Non-pigmented ciliary epithelial cell (primary cell): Measurements from ENCODE around the gene ZBP1.

Experiments
- DNase-seq: peaks from one replicate; pipeline ENCODE4 v3.0.0-alpha.2; 2010; ENCODE audit warnings: low read depth

ZBP1 gene

GRCh38 chr20:57617079-57617795 lies 3.0 kb downstream of the ZBP1 start:
- DNase-seq, result no peak

DNA sequence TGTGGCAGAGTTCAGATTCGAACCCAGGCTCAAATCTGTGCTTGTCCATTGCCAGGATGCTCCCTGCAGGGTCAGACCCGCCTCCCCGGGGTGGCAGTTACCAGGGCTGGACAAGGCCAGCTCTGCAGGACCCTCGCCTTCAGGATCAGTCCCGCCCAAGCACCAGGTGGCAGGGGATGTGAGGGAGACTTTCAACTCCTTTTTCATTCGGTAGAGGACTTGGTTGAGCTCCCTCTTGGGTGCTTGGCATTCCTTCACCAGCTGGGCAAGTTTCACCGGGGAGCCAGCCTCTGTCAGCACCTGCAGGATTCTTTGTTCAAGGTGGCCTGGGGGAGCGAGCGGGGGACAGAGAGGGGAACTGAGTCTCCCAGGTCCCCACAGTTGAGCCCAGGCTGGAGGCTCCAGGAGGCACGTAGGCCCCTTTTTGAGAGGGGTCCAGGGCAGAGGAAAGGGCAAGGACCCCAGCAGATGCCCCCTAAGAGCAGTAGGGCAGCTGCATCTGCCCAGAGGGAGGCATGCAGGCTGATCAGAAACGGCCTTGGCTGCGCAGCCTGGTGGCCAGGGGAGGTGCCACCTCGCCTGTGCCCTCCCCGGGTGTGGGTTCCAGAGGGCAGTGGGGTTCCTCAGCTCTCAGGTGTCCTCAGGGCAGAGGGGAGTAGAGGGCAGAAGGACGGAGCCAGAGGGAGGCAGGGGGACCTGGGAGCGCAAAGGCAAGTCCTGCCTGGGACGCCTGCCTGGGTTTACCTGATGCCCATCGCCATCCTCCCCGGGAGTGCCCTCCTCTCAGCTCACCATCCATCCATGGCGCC lies 3.9 kb downstream of the ZBP1 start:
- DNase-seq, result no peak

- no peak for DNase-seq
Observed at GRCh38 chr20:57615445-57615811, 4.8 kb downstream of the ZBP1 start.

- DNase-seq, result no peak
Observed at GRCh38 chr20:57614490-57615444, 5.5 kb downstream of the ZBP1 start.

DNA sequence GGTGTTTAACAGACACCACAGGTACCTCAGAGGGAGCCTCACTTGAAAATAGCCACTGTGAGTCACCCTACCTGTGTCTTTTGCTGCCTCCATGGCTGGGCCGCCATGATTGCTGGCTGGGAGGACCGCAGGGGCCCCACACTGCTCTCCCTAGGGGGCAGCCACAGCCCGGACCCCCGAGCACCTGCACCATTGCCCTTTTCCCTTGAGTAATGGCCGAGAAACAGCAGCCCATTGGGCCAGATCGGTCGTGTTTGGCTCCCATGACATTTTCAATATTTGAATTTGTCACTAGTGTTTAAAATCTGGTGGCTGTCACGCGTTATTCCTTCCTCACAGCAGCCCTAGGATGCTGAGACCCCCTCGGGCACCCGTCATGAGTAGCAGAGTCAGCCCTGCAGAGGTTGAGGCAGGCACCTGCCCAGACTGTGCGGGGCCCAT lies 6.7 kb downstream of the ZBP1 start:
- no peak for DNase-seq

DNA sequence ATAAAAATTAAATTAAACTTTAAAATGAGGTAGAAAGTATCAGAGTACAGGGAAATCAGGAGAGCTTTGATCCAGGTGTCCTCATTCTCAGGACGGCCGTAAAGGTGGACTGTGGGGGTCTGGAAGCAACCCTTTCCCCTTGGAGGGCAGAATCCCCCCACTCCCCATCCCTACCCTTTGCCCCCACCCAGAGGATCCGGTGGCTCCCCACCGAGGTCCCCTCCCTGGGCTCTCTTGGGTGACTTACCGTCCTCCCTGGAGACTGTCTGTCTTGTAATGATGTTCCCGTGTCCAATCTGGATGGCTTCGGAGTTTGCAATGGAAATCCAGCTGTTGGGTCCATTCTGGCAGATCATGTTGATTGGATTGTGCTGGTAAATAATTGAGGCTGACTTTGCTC lies 7.3 kb downstream of the ZBP1 start:
- no peak for DNase-seq

GRCh38 chr20:57612436-57612835 lies 7.8 kb downstream of the ZBP1 start:
- no peak for DNase-seq

DNA sequence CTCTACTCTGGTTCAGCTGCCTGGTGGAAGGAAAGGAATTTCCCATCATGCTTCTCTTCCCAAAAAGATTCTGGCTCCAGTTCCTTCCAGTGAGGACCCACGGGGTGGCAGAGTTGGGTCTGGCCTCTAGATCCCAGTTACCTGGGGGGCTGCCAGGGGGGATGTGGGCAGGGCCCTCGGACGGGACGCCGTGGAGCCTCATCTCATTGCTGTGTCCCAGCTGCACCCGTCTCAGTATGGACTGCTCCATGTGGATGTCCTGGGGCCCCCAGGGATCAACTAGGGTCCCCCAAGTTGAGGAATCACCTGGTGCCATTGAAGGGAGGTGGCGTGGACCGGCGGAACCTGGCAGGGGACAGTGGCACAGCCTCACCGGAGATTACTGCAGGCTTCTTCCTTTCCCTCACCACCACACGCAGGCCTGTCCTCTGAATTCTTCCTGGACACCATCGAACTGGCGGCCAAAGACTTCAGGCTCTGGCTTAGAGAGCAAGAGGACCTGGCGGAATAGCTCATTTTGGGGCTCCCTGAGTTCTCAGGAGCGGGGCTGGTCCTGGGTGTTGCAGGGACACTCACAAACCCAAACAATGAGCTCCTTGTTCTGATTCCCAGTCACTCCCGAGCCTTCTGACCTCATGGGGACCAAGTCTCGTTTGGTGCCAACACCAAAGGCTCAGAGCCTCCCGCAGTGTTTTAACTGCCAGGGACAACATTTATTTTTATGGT lies 8.5 kb downstream of the ZBP1 start:
- no peak for DNase-seq

GRCh38 chr20:57610261-57610952 lies 9.8 kb downstream of the ZBP1 start:
- DNase-seq, result no peak

- no peak for DNase-seq
Observed at GRCh38 chr20:57609842-57610167, 10.4 kb downstream of the ZBP1 start.

GRCh38 chr20:57609086-57609841 lies 11.0 kb downstream of the ZBP1 start:
- DNase-seq, result no peak

DNA sequence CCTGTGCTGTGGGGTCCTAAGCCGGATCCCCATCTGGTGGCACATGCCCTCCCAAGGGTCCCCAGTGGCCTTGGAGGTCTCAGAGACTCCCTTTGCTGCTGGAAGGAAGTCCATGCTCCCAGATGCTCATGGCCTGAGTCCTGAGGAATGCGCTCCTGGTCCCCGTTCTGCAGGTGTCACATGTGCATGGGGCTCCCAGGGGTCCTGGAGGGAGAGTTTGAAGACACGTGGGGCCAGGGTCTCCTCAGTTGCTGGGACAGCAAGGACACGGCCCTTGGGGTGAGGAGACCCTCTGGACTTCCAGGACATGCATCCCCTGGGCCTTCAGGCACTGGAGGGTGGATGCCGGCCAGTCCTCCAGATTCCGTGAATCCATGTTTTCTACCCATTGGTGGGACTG lies 11.7 kb downstream of the ZBP1 start:
- no peak for DNase-seq

GRCh38 chr20:57605878-57606277 lies 14.3 kb downstream of the ZBP1 start:
- DNase-seq, result no peak

GRCh38 chr20:57605045-57605444 lies 15.2 kb downstream of the ZBP1 start:
- no peak for DNase-seq

DNA sequence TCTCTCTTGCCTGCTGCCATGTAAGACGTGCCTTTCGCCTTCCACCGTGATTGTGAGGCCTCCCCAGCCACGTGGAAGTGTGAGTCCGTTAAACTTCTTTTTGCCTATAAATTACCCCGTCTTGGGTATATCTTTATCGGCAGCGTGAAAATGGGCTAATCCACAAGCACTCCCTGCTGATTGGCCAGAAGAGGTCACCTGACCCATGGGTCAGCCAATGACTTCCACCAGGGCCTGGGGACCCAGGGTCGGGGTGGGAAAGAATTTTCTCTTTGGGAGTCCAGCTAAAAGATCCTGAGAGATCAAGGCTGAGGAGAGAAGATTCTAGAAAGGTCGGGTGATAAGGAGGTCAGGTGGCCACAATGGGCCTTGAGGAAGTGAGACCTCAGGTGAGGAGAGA lies 17.1 kb downstream of the ZBP1 start:
- DNase-seq, result no peak

DNA sequence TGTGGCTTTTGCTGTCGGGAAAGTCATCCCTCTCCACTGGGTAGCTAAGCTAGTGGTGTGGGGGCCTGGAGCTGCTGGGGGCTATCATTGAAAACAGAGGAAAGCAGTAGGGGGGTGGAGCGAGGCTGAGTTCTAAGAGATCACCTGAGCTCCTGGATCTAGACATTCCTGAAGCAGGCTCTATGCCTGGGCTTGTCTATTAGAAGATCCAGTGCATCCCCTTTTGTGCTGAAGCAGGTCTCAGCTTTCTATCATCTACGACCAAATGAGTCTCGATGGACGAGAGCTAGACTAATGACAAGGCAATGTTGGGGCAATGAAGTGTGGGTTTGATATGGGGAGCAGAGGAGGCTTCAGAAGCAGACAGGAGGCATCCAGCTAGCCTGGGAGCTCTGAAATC lies 18.5 kb downstream of the ZBP1 start:
- DNase-seq, result no peak

- DNase-seq, result no peak
Observed at GRCh38 chr20:57601211-57601570, 19.0 kb downstream of the ZBP1 start.

DNA sequence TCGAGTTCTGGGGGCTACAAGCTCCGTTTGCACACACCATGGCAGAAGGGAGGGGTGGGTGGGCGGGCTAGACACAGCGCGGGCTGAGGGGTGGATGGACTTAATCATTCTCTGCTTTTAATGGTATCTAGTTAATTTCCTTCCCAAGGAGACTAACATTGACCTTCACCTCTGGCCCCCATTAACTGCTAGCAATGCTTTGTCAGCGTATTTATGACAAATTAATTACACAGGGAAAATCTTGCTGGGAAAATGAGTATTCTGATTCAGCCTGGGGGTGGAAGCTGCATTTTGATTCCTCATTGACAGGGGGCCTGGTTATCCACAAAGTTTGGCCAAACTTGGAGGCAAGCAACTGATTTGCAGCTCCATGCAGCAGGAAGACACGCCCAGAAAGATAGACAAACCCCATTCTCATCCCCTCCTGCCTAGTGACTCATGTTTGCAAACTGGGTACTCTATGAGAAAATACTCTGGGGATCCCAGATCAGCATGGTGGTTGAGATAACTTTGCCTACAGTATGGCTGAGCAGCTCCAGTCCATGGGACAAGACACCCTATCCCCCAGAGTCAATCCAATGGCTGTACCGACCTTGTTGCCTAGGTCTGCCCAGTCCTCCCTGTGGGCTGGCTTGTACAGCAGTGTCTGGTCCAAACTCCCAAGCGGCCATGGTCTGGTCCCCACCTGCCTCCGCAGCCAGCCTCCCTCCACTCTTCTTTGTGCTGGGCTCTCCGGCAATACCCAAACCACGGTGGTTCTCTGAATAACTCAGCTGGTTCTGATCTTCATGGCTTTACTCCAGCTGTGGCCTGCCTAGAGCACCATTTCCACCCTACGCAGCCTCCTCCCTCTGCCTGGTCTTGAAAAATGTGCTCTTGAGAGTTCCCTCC lies 19.7 kb downstream of the ZBP1 start:
- DNase-seq, result no peak

DNA sequence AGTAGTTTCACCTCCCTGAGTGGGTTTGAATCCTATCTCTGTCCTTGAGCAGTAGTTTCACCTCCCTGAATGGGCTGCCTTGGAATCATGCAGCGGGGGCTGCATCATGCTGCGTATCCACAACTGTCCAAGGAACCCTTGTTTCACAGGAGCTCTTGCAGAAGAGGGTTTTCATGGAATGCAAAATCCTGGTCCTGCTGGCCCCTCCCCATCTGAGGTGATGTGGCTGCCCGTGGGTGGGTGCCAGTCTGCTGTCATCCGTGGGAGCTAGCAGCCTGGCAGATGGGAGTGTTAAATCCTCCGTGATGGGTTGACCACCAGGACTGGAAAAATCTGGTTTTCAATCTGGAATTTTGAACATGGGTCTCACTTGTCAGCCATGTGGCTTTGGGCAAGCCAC lies 21.7 kb downstream of the ZBP1 start:
- DNase-seq, result no peak

- no peak for DNase-seq
Observed at GRCh38 chr20:57598060-57598459, 22.2 kb downstream of the ZBP1 start.
